ENCODE measurements around the gene OR10A4. TPM values are rescaled to one million over a fixed set of nuclear protein-coding genes. Genes with fewer than 3 reads are reported as not detected.

The OR10A4 gene
- total and polyA plus RNA-seq, 2 donors (not counting 3 experiments of a cell fraction or from before 2014, with no cell fraction given): not detected

GRCh38 chr11:6845383-6845782, 31.0 kb upstream of the OR10A4 start, which contains the start of gene OR10A5:
Gene OR10A5 (plus strand): TSS chr11:6845683. CDS start chr11:6845683, 0 bp downstream.
- ChIA-PET CTCF (interaction anchor here (0.7 kb wide), 1 partner anchor 18 kb away, joined by 3 read pairs; the partner anchor contains the start of gene OR10A2), POLR2A (no interaction called here)
- no peak for FAIRE-seq
- dilution Hi-C loops (cut with MboI; ENCODE audit: extremely low pct_ligation_motif_present, low sequenced_read_pairs): no loop called here
- intact Hi-C loops (cut with micrococcal nuclease): no loop called here
- Histone ChIP-seq H3K4me3 (replicated peaks in 1 of 3; ENCODE audit: insufficient read depth in 1 of 3, low read depth in 1 of 3, low read length in 3 of 3) (no peak within 1 kb of the TSS), H3K4me1 (ENCODE audit: control insufficient read depth, extremely low read depth, insufficient read depth, low read length) (no peaks in the 10 kb centered on the region), H3K27me3 (ENCODE audit: control insufficient read depth in 2 of 2, insufficient read depth in 2 of 2, low read length in 2 of 2) (peaks cover 0 to 2% of the 10 kb centered on the region in 2 experiments), H3K9me3 (replicated peaks; ENCODE audit: control insufficient read depth, insufficient read depth, low read length) (no peaks in the 10 kb centered on the region), H3K27ac (ENCODE audit: insufficient read depth, low read depth, low read length) (no peak within 1 kb of the TSS), H3K9me1 (replicated peaks; ENCODE audit: control insufficient read depth, extremely low read depth, insufficient read depth, low read length) (no peaks in the 10 kb centered on the region), H3K79me2 (ENCODE audit: control insufficient read depth, insufficient read depth, low read length) (no peaks in the 10 kb centered on the region), H3K4me2 (ENCODE audit: insufficient read depth, low read length) (no peak within 1 kb of the TSS), H3K9ac (replicated peaks; ENCODE audit: extremely low read depth, insufficient read depth, low read length) (no peak within 1 kb of the TSS), H4K20me1 (replicated peaks; ENCODE audit: control insufficient read depth, extremely low read depth, insufficient read depth, low read length) (no peaks in the 10 kb centered on the region), H3K36me3 (ENCODE audit: control insufficient read depth in 2 of 2, extremely low read depth in 1 of 2, insufficient read depth in 2 of 2, low read length in 2 of 2) (no peaks in the 10 kb centered on the region), H2AFZ (ENCODE audit: low read depth, low read length) (no peak within 1 kb of the TSS)
- BruUV-seq (replicated peaks): no TSS peak
- DNase-seq (ENCODE audit: low read depth, low spot score): no peak
- TF ChIP-seq FOS (IDR thresholded peaks at IDR 0.05; ENCODE audit: borderline replicate concordance, insufficient read depth, low read length) (no peak), JUN (IDR thresholded peaks at IDR 0.05; ENCODE audit: borderline replicate concordance, insufficient read depth, insufficient read length, low read depth) (no peak), CTCF (IDR thresholded peaks at IDR 0.05; ENCODE audit: extremely low read depth in 1 of 2, insufficient read depth in 1 of 2, low read depth in 1 of 2, low read length in 2 of 2) (no peak), MAX (IDR thresholded peaks at IDR 0.05; ENCODE audit: insufficient read depth, insufficient read length) (no peak), POLR2AphosphoS5 (IDR thresholded peaks at IDR 0.05; ENCODE audit: insufficient read depth, low read depth, low read length) (no peak), POLR2A (IDR thresholded peaks at IDR 0.05; ENCODE audit: low read depth, low read length) (no peak), MYC (IDR thresholded peaks at IDR 0.05; ENCODE audit: low read depth, low read length) (no peak), GATA2 (IDR thresholded peaks at IDR 0.05; ENCODE audit: insufficient read depth, insufficient read length, low read depth, low read length) (no peak), EZH2 (IDR thresholded peaks at IDR 0.05; ENCODE audit: borderline replicate concordance, low read depth, low read length, severe bottlenecking) (no peak)
